HG02798 (cell line): ENCODE results near the gene RNF114.
A peak's percentile ranks its signal among the peaks of the same experiment; 100 is the strongest.
"Not testable (repeated sequence)": the region's sequence is repeated elsewhere in the genome, so short reads cannot be mapped to it uniquely, and the experiment has no call there.

Experiments used
- ATAC-seq: cut with Tn5 transposase; IDR thresholded peaks from one replicate; pipeline ENCODE4 v1.9.1; 2021; ENCODE audit warnings: mild to moderate bottlenecking; ENCODE audit not compliant: unreplicated experiment, poor library complexity

The RNF114 gene, protein sequence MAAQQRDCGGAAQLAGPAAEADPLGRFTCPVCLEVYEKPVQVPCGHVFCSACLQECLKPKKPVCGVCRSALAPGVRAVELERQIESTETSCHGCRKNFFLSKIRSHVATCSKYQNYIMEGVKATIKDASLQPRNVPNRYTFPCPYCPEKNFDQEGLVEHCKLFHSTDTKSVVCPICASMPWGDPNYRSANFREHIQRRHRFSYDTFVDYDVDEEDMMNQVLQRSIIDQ

DNA sequence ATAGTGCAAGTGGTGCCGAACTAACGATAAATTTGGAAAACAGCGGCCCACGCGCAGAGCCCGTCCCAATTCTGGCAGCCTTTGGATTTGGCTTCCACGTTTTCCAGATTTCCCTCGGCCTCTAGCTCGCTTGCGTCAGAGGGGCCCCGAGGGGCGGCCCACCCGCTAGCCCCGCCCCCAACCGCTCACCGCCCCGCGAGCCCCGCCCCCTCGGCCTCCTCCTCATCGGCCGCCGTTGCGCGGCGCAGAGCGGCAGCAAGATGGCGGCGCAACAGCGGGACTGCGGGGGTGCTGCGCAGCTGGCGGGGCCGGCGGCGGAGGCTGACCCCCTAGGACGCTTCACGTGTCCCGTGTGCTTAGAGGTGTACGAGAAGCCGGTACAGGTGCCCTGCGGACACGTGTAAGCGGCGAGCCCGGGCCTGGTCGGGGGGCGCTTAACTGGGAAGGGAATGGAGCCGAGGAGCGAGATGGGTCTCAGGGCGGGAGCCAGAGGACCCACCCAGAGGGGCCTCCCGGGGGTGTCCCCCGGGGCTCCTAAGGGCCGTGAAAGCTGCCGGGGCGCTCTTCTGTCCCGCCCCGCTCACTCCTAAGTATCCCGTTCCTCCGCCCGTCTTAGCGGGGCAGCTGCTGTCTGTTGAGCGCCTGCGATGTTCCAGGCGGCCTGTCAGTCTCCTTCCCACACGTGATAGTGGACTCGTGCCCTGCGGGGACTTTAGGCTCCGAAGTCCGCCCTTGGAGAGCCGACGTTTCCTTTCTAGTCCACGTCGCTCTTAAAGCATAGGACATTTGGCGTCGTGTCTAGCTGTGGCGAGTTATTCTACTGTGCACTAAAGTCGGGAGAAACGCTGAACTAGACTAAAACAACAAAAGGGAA is at the start of gene RNF114:
TSS of gene RNF114 (plus strand) at position 245 of the 874 bp plus-strand sequence. CDS start at position 261, 16 bp downstream.
- peak; percentile 82 for ATAC-seq

DNA sequence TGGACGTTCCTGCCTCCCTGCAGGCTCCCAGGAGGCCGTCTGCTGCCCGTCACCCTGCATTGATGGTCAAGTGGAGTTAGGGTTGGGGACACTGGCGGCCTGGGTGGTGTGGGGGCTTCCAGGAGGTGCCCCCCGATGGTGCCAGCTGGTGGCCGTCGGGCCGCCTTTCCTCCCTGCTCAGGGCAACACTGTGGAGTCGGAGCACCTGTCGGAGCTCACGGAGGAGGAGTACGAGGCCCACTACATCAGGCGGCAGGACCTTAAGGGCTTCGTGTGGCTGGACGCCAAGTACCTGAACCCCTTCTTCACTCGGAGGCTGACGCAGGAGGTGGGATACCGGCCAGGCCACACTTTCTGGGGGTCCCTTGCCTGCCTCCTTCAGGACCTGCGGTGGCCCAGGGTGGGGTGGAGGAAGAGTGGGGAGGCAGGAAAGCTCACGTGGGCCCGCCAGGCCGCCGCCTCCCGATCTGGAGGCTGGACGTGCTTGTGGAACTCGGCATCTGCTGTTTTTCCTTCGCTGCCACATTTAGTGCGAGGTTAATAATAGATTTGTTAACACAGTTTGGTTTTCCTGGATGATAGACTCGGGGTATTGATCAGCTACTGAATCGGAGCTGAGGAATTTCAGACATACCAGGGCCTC is 49.5 kb upstream of the RNF114 start:
- no peak for ATAC-seq

DNA sequence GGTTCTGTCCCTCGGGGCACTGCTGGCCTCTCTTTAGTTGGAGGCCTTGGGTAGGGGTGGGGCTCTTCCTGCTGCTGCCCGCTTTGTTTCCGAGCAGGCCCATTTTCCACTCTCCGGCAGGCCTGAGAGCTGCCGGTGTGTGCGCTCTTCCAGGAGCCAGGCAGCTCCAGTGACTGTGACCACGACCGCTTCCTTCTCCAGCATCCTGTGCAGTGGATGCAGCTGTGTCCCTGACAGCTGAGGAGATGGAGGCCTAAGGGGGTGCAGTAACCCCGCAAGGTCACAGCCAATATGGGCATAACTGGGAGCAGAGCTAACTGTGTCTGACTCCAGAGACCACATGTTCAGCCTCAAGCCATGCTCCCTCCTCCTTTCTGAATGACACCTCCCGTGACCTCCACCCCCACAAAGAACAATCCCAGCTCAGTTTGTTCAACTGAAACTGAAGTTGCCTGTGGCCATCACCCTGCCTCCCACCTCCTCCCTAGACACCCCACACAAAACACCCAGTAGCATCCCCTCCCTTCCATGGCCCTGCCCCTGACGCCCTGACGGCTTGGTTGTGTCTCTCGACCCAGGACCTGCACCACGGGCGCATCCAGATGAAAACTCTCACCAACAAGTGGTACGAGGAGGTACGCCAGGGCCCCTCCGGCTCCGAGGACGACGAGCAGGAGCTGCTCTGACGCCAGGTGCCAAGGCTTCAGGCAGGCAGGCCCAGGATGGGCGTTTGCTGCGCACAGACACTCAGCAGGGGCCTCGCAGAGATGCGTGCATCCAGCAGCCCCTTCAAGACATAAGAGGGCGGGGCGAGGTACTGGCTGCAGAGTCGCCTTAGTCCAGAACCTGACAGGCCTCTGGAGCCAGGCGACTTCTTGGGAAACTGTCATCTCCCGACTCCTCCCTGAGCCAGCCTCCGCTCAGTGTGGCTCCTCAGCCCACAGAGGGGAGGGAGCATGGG is 48.7 kb upstream of the RNF114 start:
- no peak for ATAC-seq

DNA sequence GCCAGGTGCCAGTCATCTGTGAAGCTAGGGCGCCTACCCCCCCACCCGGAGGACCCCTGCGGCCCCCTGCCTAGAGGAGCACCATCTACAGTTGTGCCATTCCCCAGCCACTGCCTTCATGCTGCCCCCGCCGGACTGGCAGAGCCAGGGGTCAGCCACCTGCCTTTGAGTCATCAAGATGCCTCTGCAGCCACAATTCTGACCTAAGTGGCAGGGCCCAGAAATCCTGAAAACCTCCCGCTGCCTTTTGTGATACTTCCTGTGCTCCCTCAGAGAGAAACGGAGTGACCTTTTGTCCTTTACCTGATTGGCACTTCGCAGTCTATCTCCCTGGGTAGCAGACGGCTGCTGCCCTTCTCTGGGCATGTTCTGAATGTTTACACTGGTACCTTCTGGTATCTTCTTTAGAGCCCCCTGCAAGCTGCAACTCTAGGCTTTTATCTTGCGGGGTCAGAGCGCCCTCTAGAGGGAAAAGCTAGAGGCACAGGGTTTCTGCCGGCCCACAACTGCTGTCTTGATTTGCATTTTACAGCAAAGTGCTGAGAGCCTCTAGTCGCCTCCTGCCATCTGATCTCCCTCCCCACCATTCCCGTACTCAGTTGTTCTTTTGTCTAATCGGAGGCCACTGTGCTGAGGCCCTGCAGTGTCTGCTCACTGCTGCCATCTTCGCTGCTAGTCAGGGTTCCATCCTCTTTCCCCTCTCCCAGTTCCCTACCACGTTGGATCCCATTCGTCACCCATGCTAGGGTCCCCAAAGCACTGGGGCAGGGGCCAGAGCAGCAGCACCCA is 47.8 kb upstream of the RNF114 start:
- no peak for ATAC-seq

DNA sequence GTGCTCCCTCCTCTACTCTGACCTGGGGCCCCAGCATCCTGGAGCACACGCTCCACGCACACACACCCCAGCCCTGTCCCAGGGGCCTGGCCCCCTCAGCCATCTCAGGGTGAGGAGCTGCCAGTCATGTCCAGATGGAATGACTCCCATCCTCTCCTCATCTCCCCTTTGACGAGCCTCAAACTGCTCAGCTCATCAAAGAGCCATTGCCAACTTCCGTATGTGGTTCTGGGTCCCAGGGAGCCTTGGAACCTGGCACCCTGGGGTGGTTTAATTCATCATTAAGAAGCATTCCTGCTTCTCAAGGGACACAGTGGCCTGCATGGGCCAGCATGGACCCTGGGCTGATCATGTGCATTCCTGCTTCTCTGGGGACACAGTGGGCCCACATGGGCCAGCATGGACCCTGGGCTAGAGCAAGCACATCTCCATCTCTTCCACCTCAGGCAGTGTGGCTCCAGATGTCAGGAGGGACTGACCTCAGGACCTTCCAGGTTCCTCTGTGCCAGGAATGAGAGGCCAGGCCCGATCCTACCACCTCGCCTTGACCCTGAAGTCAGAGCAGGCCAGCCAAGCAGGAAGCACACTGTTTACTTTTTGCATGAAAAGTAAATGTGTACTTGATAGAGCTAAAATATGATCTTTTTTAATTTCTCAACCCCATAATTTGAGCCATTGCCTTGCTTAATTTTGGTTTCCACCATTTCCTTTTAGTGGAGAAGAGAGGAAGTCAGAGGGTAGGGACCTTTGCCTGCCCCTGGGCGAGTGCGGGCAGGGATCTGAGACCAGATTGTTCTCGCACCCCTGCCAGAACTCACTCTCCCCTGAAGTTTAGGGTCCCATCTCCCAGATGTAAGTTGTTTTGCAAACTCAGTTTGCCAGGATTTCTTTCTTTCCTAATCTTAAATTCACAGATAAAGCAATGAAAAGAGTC is 46.9 kb upstream of the RNF114 start:
- ATAC-seq = no peak

DNA sequence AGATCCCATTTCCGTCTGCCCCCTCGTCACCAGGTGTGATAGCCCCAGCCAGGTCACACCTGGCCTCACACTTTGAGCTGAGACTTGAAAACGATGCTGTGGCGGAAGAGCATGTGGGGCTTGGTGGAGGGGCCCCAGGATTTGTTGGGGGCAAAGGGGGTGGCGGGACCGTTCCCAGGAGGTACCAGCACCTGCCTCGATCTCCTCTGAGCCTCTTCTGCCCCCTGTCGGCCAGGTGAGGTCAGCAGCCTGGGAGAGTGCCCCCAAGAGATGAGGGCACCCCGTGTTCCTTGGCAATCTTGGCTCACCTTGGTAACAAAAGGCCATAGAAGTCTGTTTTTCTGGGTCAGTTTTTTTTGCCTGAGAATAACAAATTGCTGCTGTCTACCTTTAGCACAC is 46.3 kb upstream of the RNF114 start:
- ATAC-seq = no peak

DNA sequence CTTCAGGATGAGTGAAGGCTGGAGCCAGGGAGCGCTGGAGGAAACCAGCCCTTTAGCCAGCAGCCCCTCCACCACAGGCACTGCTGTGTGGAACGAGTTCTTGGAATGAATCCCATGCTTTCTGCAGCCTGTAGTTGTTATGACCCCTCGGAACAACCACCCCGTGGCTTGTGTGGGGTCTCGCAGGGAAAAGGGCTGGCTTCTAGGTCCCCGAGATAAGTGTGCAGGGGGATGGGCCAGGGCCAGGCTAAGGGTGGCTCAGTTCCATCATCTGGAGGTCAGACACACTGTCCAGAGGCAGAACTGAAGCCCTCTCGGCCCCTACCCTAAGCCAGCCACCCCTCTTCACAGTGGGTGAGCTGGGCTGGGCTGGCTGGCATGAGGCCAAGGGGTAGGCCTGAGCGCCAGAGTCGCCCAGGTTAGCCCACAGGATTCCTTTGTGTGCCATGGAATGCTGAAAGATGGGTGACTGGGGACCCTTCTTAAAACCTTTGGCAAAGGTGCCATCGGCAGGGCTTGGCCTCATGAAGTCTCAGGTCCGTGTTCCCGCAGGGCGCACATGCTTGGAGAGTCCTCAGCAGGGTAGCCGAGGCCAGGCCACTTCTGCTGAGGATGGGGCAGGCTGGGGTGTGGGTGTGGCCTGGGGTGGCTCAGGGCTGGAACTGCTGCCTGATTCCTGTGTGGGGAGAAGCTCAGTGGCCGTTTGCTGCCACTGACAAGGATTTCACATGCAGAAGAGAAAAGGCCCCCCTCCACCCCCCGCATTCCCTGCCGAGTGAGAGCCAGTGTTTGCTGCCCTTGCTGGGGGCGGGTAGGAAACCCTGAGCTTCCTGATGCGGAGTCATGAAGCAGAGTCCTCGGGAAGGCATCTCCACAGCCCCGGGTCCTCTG is 45.5 kb upstream of the RNF114 start:
- ATAC-seq = no peak

DNA sequence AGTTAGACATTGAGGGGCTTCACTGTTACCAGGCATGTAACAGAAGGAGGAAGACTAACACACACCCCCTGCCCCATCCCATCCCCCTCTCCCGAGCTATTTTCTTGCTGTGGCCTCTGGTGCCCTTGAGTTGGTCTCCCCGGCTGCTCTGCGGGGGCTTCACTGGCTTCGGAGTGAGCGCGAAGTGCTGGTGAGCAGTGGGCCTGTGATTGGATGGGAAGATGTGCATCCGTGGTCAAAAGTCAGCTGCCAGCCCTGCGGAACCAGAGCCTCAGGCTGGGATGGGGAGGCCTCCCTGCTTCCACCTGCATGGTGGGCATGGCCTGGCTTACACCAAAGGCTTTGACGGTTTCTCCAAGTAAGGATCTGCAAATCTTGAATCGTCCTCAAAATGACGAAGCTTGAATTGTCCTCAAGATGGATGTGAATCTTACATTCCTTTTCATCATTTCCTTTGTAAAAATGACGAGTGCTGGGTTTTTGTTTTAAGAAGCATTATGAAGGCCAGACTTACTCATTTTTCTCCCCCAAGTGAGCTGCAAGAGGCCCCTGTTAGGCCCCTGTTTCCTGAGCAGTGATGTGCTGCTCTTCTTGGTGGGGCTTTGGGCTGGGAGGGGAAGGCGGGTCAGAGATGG is 44.6 kb upstream of the RNF114 start:
- no peak for ATAC-seq

DNA sequence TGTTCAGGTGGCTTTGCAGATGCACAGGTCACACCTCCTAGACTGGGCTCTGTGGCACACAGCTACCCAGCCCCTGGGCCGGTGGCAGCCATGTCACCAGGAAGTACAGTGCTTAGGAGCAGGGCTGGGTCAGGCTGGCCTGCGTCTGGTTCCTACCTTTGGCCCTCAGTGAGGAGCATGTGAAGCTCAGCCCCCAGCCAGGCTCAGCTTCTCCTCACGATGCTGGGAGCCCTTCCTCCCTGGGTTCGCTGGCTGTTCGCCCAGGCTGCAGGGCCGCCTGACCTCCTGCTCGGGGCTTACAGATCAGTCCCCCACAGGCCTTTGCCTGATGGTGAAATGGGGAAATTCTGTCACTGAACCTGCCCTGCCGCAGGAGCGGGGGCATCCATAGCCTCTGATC is 43.9 kb upstream of the RNF114 start:
- no peak for ATAC-seq

DNA sequence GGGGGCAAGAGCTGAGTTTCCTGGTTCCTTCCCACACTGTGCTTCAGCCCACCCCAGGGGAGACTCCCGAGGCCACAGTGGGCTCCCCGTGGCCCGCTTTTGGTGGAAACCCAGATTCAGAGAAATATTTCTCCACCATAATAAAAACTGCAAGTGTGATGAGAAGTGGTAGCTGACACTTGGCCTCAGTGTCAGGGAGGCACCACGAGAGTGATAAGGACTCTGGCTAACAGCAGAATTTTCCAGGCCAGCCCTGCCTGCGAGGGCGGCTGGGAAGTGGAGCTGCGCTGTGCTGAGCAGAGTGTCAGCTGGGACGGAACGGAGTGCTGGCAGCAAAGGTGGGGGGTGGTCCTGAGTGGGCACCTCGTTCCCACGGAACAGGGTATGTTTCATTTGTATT is 43.4 kb upstream of the RNF114 start:
- ATAC-seq = no peak

DNA sequence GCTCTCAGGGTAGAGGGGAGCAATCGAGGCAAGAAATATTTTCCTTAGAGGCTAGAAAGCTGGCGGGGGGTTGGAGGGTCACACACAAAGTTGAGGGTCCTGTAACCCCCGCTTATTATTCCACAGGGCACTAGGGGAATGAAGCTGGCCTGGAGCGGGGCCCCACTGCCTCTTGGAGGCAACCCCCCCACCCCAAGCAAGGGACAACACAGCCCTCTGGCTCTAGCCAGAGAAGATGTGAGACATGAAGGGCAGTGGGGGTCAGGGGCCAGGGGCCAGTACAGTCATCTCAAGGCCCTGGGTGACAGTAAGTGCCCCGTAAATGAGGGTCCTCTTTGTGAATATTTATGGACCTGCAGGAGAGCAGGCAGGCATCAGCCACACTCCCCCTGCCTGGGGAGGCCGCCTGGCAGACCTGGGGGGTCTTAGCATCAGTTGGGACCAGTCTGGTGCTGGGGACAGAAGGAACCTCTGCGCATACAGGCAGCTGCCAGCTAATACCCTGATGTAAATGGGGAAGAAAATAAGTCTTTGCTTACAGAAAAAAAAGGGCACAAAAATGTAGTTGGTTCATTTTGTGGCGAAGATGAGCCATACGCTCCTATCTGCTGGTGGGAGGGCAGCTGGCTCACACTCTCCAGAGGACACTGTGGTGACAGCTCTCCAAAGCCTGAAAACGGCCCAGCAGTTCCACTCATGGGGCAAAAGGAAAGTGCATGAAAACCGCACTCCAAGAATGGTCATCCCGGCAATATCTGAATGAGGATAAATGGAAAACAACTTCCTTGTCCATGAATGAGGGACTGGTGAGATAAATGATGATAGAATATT is 42.7 kb upstream of the RNF114 start:
- ATAC-seq = no peak

DNA sequence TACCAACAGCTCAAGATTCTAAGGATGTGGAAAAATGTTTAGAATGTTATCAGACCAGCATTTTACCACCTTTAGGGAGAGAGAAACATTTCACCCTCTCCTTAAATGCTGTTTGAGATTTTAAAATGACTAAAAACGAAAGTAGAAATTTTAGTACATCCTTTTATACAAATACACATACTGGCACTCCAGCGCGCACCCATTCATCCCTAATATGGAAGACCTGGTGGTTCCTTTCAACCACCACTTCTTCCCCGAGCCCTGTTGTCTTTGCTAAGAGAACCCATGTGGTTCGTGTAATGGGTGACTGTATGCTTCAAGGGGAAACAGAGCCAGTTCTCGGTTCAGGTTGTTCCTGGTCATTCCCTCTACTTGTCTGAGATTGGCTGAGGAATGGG is 42.1 kb upstream of the RNF114 start:
- no peak for ATAC-seq

DNA sequence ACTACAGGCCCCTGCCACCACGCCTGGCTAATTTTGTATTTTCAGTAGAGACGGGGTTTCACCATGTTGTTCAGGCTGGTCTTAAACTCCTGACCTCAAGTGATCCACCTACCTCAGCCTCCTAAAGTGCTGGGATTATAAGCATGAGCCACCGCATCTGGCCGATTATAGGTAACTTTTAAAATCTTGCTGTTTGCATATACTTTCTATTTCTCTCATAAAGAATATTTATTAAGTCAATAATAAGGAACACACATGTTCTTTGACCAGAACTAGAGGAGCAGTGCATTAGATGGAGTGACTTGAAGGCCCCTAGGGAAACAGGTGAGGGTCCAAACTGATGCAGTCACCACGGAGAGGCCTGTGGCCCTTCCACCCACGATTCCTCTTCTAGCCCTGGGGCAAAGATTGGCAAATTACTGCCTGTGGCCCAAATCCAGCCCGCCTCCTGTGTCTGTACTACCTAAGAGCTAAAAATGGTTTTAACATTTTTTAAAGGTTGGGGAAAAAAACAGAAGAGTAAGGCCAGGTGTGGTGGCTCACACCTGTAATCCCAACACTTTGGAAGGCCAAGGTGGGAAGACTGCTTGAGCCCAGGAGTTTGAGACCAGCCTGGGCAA is 40.6 kb upstream of the RNF114 start:
- ATAC-seq = not testable (repeated sequence)

DNA sequence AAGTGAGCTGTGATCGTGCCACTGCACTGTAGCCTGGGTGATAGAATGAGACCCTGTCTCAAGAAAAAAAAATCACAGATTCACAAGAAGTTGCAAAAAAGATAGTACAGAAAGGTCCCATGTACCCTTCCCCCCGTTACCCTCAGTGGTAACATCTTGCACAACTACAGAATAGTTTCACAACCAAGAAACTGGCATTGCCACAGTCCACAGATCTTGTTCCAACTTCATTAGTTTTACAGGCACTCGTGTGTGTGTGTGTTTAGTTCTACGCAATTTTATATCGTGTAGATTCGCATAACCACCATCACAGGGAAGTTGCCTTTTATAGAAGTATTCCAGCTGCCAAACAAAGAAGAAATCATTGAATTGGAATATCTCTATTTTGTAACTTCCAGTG is 40.0 kb upstream of the RNF114 start:
- no peak for ATAC-seq

DNA sequence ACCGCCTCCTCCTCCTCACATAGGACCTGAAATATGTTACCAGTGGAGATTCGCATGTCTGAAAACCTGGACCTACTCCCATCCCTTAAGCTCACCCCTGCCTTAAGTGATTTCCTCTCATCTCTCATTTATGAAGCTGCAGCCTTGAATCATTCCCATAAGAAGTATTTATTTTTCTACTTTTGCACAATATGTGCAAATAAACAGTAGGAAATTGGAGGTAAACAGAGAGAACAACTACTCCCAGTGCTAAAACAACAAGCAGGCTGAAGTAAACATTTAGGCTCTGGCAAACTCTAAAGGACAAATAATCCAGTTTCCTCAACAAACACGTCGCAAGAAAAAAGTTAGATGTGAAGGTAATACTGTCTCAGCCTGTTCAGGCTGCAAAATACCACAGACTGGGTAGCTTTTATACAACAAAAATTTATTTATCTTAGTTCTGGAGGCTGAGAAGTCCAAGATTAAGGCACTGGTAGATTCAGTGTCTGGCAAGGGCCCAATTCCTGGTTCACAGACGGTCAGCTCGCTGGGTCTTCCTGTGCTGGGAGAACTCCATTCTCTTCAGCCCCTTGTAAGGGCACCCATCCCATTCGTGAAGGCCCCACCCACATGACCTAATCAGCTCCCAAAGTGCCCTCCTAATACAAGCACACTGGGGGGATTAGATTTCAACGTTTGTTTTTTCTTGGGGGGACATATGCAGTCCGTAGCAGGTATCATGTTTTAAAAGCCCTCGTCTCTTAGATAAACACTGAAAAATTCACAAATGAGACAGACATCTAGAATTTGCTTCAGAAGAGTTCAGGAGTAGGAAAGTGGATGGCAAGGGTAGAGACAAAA is 36.4 kb upstream of the RNF114 start:
- no peak for ATAC-seq
